HG02798 (cell line): ENCODE results near the gene SLC1A1.

ENCODE experiments used
- ATAC-seq: cut with Tn5 transposase; IDR thresholded peaks from one replicate; pipeline ENCODE4 v1.9.1; 2021; ENCODE audit warnings: mild to moderate bottlenecking; ENCODE audit not compliant: unreplicated experiment, poor library complexity

The SLC1A1 gene

DNA sequence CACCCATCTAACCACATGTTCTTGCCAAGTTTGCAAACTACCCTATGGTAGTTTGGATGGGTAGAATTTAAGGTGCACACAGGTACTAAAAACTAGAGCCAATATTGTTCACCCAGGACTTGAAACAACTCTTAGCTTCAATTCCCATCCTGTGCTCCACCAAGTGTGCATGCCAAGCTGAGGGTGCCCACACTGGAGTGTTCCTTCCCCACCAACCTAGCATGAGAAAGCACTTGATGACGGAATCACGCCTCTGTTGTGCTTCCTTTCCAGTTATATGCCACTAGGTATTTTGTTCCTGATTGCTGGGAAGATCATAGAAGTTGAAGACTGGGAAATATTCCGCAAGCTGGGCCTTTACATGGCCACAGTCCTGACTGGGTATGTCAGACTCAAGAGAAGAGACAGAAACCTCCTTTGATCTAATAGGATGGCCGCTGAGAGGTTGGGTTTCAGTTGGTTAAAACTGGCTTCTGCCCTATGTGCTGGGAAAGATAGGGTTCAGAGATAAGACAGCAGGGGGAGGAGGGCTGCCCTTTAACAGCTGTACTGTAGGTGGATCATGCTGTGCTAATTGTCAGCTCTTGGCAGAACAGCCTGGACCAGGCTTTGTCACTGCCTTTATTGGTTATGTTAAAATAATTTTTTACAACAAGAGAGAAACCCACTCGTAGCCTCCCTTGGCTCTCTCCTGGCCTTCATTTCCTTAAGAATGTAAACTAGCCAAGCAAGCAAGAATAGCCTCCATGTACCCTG lies 83.5 kb downstream of the SLC1A1 start:
- ATAC-seq = no peak

DNA sequence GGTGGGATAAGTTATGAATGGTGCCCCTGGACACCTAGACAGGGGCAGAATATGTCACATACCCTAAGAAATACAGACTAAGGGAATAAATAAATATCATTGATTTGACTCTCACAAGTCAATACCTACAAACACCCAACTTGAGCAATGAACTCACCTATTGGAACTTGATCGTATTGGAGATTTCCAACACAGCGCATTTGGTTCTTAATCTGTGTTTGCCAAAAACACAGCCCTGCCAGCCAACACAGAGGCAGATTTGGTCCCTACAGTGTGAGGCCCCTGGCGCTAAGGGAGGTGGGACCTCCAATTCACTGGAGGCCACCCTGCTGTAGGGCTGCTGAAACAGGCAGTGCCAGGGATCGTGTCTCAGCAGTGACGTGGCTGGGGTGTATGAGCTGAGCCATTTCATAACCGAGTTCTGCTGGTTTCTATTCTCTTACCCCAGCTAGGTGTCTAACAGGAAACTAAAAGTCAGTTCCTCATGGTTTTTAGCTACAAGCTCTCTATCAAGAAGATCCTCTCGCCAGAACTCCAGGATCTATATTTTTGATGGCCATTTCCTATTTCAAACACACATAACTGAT lies 84.5 kb downstream of the SLC1A1 start:
- ATAC-seq = peak; percentile 75

DNA sequence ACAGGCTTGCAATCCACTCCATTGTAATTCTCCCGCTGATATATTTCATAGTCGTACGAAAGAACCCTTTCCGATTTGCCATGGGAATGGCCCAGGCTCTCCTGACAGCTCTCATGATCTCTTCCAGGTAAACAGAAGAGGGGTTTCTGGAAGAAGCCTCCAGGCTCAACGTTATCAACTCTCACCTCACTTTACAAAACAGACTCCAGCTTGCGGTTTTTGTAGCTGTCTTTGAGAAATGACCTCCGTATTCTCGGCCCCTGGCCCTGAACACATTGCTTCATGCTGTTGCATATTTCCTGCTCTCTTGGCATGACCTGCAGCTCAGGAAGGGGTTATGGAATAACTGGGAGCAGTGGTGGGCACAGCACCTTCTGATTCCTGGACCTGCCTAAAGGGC lies 85.7 kb downstream of the SLC1A1 start:
- ATAC-seq = no peak

DNA sequence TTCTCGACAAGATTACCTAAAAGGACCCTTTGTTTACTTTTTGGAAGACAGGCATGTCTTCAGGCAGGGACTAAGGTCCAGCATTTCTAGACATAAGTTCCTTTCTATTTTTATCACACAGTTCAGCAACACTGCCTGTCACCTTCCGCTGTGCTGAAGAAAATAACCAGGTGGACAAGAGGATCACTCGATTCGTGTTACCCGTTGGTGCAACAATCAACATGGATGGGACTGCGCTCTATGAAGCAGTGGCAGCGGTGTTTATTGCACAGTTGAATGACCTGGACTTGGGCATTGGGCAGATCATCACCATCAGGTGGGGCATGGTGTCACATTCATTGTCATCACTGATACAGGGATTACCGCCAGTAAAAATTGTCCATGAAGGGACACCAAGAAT lies 86.2 kb downstream of the SLC1A1 start:
- ATAC-seq = no peak

DNA sequence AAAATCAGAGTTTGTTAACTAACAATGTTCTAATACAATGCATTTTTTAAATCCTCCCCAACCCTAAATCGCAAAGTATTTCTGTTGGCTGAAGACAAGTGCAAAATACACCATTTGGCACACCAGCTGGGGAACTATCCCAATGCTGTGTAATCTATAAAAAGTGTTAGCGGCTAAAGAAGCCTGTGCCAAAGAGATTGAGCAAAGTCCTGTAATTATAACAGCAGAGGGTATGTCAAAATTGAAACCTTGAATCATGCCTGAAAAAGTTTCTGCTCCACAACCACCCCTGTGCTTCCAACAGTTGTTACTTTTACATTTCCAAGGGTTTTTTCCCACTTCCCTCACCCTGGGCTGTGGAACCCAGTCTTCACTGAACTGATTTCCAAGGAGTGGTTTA lies 88.7 kb downstream of the SLC1A1 start:
- no peak for ATAC-seq

DNA sequence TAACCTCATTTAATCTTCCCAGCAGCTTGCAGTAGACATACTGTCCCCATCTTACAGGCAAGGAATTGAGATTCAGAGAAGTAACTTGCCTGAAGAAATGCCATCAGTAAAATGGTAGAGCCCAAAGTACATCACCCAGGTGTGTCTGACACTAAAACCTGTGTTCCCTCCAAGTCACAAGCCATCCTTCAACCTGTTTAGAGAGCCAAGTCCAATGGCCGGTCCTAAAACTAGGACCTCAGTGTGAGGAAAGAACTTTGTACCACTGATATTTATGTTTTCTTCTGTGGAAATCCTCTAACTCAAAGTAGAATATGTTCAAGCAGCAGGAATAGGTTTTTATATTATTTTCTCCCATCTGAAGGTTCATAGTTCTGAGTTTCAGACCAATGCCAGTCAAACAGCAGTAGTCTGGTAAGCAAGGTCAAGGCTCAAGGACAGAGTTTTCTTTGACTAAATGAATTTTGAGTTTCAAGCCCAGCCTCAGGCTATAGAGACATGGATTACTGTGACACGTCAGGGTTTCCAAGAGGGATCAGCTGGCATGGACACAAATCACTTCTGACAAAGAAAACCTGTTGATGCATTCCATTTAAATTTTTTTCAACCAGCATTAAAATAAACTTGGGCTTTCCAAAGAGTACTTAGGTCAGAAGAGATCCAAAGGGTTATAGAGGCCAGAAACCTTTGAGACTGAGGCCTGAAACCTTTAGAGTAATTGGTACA lies 90.9 kb downstream of the SLC1A1 start:
- no peak for ATAC-seq

DNA sequence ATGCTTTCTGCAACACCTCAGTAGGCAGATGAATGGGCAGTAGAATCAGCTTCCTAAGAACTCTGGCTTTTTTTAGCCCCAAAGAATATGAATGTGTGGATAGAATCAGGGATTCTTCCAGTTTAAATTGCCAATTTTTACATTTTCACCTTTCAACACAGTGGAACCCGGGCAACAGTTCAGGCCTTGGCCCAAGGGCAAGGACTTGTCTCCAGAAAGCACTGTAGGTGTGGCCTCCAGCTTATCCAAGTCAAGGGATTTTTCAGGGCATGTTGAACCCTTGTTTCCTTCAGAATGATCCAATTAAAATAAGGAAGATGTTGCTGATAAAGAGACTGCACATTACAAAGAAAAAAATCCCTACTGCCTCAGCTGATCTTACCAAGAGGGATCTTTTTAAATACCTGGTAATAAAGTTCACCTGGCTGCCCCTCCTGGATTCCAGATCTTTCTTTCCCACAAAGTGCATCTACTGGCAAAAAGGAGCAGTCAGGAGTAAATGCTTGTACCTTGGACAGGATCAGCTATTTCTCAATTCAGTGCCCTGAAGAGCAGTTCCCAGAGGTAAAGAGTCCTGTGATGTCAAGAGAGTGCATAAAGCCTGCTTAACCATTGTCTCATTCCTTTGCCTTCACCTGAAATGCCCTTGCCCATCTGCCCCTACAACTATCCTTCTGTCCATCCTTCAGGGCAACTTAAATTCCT lies 91.7 kb downstream of the SLC1A1 start:
- no peak for ATAC-seq

DNA sequence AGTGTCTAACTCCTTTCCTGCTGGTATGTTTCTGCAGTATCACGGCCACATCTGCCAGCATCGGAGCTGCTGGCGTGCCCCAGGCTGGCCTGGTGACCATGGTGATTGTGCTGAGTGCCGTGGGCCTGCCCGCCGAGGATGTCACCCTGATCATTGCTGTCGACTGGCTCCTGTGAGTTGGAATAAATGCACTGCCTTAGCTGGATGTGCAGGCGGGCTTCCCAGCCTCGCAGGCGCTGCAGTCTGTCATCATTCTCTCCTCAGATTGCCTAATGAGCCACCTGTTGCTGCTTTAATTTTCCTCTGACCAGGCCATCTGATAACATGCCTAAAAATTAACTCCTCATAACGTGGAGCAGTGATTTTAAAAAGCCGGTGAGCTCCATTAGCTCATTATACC lies 92.7 kb downstream of the SLC1A1 start:
- ATAC-seq = no peak

DNA sequence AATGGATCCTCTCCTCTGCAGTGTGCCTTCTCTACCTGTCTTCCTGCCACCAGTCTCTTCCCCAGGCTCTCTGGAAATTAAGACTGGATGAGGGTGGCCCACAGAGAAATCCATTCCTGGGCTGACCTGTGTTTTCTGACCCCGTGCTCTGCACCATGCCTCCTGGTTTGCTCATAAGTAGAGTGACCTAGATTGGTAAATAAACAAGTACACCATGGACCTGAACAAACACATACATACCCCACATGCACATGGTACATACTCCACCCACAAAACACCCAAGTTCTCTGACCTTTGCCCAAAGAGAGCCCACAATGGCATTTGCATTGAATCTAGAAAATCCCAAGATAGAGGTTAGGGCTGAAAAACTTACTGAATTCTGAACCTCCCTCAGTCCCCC lies 94.4 kb downstream of the SLC1A1 start:
- no peak for ATAC-seq

DNA sequence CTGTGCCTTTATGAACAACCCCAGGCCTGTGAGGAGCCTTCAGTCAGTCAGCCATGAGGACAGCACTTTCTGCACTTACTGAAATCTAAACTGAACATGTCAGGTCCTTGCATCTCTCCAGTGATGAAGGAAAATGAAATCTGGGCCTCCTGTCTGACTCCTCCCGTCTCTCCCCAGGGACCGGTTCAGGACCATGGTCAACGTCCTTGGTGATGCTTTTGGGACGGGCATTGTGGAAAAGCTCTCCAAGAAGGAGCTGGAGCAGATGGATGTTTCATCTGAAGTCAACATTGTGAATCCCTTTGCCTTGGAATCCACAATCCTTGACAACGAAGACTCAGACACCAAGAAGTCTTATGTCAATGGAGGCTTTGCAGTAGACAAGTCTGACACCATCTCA lies 94.9 kb downstream of the SLC1A1 start:
- no peak for ATAC-seq

DNA sequence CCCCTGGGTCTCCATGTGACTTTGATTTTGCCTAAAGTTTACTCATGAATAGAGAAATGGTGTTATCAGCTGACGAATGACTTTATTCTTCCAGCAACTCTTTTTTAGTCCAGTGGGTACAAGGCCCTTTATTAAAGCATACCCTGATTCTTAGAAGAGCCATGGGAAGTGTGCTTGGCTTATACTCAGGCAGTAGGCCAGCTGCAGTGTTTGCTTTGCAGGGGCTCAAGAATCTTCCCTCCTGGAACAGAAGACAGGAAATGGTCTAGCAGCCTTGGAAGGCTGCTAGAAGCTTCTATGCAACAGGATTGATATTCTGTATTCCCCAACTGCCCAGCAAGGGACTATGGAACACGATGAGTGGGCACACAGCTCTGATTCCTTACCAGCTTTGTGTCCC lies 98.5 kb downstream of the SLC1A1 start:
- ATAC-seq = no peak

DNA sequence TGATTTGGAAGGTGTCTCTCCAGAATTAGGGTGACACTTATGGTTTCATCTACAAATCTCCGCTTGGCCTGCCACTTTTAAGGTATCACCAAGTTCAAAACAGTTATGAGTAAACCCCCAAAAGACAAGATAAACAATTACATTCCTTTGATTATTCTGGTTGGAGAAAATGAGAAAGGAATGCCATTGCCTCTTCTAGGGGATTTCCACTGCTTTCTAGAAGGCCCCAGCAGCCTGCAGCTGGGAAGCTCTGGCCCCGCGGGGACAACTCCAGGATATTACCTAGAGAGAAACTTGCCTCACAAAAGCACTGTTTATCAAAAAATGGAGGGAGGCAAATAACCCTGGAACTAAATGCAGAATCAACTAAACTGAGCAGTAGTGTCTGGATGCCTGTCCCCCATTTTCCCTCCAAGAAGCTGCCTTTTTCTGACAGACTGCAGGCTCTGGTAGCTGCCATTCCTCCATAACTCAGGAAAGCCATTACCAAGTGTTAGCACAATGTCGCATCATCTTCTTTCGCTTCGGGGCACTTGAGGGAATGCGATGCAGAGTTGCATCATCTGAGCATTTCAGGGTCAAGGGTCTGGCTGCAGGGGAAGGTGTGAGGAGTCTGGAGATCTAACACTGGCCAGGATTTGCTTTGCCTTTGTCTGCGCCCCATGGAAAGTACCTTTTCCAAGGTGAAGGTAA lies 100.3 kb downstream of the SLC1A1 start:
- ATAC-seq = no peak

DNA sequence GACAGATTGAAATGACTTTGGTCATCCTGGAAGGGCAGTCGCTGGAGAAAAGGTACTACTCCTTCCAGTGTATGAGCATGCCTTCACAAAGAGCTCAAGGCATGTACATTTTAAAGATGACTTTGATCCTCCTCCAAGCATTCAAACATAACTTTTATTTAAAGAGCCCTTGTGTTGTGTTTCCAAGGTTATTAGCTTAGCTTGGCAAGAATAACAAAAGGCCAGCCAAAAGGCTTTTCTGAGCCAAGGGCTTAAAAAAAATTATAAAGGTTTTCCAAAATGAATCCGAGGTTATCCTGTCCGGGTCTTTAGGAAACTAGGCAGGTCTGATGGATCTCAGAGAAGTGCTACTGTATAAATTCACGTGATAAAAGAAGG lies 100.8 kb downstream of the SLC1A1 start:
- ATAC-seq = no peak

DNA sequence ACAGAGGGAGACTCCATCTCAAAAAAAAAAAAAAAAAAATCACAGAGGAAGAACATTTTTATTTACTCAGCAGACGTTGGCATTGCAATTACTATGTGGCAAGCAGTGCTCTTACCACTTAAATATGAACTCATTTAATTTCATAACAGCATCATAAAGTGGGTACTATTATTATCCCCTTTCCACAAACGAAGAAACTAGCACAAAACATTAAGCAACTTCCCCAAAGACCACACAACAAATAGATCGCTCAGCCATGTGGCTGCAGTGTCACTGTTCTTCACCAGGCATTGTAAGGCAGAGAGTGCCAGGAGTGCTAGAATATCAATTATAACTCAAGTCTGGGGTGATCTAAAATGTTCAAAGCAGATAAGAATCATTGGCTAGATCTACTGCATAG lies 102.0 kb downstream of the SLC1A1 start:
- ATAC-seq = no peak

DNA sequence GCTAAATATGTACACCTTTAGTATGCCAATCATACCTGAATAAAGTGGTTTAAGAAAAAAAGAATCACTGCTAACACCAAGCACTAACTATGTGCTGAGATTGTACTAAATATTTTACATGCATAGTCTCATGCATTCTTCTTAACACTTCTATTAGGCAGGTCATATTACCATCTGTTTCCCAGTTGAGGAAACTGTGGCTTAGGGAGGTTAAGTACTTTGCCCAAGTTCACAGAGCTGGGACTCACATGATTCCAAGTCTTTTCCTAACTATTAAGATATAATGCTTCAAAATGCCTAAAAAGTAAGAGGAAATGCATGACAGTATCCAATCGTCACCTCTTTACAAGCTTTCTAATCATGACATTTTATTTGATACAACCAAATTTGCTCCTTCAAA lies 102.6 kb downstream of the SLC1A1 start:
- ATAC-seq = no peak

DNA sequence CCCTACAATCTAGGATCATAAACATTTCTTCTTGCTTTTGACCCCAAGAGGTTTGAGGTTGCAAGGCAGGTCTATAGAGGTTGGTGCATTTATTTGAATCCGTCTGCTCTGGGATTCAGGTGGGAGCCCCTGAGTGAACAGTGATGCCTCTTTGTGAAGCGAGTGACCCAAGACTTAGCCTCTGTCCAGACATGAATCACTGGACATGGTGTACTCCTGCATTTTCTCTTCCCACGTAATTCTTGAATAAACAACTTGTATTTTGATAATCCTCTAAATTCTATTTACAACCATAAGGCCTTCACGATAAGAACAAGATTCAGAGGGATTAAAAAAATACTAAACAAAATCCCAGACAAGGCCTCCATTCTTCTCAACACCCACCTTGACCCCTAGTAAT lies 104.3 kb downstream of the SLC1A1 start:
- no peak for ATAC-seq

DNA sequence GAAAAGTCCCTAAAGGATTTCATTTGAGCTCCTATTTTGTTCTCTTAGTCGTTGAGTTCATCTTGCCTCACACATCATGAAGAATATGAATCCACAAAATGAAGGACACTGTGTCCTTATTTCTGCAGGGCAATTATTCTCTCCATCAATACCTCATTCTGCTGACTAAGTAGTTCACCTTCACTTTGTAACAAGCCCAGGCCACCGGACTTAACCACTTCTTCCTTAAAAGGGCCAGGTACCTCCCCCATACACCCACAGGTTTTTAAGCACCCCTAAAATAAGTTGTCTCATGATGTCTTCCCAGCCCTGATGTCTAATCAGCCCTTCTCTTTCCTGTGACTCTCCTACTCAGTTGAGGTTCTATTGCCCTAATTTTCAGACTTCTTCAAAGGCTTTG lies 104.7 kb downstream of the SLC1A1 start:
- no peak for ATAC-seq

DNA sequence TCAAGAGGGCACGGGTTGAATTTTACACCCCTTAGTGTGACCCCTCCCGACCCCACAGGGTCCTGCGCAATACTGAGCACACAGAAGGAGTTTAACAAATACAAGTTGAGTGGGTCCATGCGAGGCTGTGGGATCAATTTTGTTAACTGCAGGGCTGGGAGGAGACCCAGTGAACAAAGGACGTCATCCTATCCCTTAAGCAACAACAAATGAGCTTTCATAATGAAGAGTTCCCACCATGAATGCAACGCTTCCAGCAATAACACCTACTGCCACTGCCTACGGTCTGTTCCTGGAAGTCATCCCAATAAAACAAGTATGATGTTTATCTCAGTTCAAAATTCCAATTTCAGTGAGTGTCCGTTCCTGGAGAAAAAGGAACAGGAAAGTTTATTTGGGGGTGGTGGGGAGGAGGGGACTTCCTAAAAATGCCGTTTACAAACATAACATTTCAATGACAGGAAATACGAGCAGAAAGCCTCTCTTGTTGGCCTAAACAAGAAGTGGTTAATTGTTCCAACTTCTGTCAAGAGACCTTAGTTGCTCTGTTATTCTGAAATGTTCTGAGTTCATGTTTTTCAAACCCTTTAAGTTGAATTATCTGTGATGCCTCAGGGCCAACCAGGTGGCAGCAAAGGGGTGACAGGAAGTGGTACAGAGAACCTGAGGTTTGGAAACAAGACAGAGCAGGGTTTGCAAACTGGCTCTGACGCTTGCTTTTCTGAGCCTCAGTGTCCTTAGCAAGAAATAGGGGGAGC lies 106.1 kb downstream of the SLC1A1 start:
- ATAC-seq = peak; percentile 66

DNA sequence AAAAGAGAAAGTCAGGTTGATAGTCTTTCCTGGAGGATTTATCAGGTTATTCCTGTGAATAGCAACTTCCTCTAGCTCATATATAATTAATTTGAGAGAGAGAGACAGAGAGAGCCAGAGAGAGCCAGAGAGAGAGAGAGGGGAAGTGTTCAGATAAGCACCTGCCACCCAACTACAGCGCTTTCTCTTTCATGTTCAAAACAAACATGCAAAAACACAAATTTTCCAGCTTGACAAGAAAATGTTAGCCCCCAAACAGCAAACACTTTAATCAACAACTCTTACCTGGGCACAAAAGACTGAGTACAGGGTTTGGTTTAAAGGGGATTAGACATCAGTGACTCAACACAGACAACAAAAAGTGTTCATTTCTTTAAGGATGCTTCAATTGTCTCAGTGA lies 110.1 kb downstream of the SLC1A1 start:
- no peak for ATAC-seq

DNA sequence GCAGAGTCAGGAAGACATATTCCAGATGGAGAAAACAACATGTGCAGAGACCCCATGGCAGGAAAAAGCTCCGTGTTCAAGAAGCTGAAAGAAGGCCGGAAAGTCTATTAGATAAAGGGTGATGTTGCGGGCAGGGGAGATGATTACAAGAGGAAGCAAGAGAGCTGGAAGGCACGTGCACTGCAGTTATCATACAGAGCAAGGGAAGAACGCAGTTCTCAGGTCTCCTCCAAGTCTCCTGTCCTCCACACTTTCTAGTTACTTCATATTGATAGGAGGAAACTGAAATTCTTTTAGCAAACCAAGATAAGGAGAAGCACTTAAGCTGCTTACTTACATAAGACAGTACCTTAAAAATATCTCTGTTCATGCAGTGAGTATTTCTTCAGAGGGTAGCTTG lies 113.6 kb downstream of the SLC1A1 start:
- no peak for ATAC-seq
